Esophagus muscularis mucosa (tissue), 4 donors: Measurements from ENCODE around the gene IFITM1. TPM values are rescaled to one million over a fixed set of nuclear protein-coding genes. Genes with fewer than 3 reads are reported as not detected.
"Not testable (repeated sequence)": the region's sequence is repeated elsewhere in the genome, so short reads cannot be mapped to it uniquely, and the experiment has no call there.

Source experiments
- DNase-seq: peaks from one replicate; pipeline ENCODE4 v3.0.0-alpha.2; 2017; ENCODE audit errors: extremely low spot score
- H3K27ac ChIP-seq, 4 donors: fragments of 200-600 bp; sonication (generic); replicated peaks in 1 of 4; 1 replicate in 3 of 4; 2 replicates in 1 of 4; pipeline ENCODE4 v1.5.1; 2016 to 2019; ENCODE audit warnings: mild to moderate bottlenecking in 1 of 4
- H3K27me3 ChIP-seq, 4 donors: fragments of 200-600 bp; sonication (generic); one replicate each; pipeline versions ENCODE4 v1.5.1 to v1.6.0; 2016 to 2019
- H3K36me3 ChIP-seq, 4 donors: fragments of 200-600 bp; sonication (generic); one replicate each; pipeline ENCODE4 v1.5.1; 2016 to 2019
- H3K4me1 ChIP-seq, 4 donors: fragments of 200-600 bp; sonication (generic); one replicate each; pipeline ENCODE4 v1.5.1; 2016 to 2019
- H3K4me3 ChIP-seq, 4 donors: fragments of 200-600 bp; sonication (generic); 1 replicate in 2 of 4; 2 replicates in 2 of 4; pipeline ENCODE4 v1.5.1; 2016 to 2019; ENCODE audit warnings: mild to moderate bottlenecking in 4 of 4, moderate library complexity in 1 of 4
- H3K9me3 ChIP-seq, 4 donors: fragments of 200-600 bp; sonication (generic); 1 replicate in 3 of 4; 2 replicates in 1 of 4; pipeline ENCODE4 v1.5.1; 2016 to 2019
- EP300 ChIP-seq: sonication (generic); formaldehyde crosslinking; IDR thresholded peaks from one replicate; pipeline ENCODE4 v1.6.1; 2017; ENCODE audit warnings: antibody characterized with exemption
- POLR2A ChIP-seq: fragments of 450-650 bp; IDR thresholded peaks from one replicate; pipeline ENCODE4 v1.6.1; 2017; ENCODE audit warnings: antibody characterized with exemption, moderate library complexity, mild to moderate bottlenecking, low read depth
- POLR2AphosphoS5 ChIP-seq, 2 donors: sonication (generic); formaldehyde crosslinking; IDR thresholded peaks; one replicate each; pipeline ENCODE4 v1.6.1; 2017; ENCODE audit warnings: antibody characterized with exemption in 2 of 2
- WGBS: methylation state at CpG from one replicate; pipeline ENCODE4 v1.1.5; 2018; 5-methylcytosine and 5-hydroxymethylcytosine counted together
- intact Hi-C: fragments of 100-400 bp; cut with DNase I; formaldehyde crosslinking; loops from one replicate; pipeline ENCODE4 v1.15.1; 2023
- total RNA-seq, 4 donors: library from RNA; depleted of rRNA; stranded (reverse); fragments of >200 nt; gene quantifications; one replicate each; pipeline versions ENCODE4 v1.1.0 to v1.2.1, GENCODE V29; 2016
- TF ChIP-seq, protein P1 (sequence below), 3 experiments: fragments of 200-600 bp in 2 of 3; fragments of 450-650 bp in 1 of 3; sonication (generic) in 2 of 3; IDR thresholded peaks; one replicate each; pipeline ENCODE4 v1.5.1; 2017 to 2019; ENCODE audit warnings: antibody characterized with exemption in 3 of 3, mild to moderate bottlenecking in 2 of 3, moderate library complexity in 1 of 3

The IFITM1 gene
- total RNA-seq, 4 donors from 2014 or later, result 60.6 to 197 (median 171) TPM

DNA sequence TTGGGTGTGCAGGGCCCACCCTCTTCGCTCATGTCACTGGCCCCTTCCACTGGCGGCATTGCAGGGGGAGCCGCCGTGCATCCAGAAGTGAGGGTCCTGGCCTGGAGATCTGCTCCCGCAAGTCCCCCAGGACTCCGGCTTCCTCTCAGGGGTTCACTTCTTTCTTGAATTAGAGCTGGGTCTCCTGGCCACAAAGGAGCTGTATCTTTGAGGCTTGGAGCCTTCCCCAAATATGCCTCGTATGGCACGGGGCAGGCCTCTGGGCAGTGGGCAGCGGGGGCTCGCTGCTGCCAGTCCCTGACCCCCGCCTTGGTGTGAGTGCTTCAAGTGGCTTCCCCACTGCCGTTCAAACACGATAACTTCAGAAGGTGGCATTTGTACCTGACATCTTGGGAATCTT is 14.2 kb downstream of the IFITM1 start:
- no peaks in the 10 kb centered on the region for H3K9me3 ChIP-seq
- no peak for DNase-seq
- H3K27ac ChIP-seq, result peak overlapping the region in 3 of 4 donors; percentile 87 to 90 (median 87)
- intact Hi-C loops, result no loop called here
- no peaks in the 10 kb centered on the region for H3K36me3 ChIP-seq
- H3K27me3 ChIP-seq, result no peaks in the 10 kb centered on the region
- H3K4me1 ChIP-seq, result peaks cover 40 to 49% (median 45%) of the 10 kb centered on the region in 4 donors
- WGBS, result 93% methylated on average over 10 of the region's 13 CpGs
- TF ChIP-seq, protein P1, sequence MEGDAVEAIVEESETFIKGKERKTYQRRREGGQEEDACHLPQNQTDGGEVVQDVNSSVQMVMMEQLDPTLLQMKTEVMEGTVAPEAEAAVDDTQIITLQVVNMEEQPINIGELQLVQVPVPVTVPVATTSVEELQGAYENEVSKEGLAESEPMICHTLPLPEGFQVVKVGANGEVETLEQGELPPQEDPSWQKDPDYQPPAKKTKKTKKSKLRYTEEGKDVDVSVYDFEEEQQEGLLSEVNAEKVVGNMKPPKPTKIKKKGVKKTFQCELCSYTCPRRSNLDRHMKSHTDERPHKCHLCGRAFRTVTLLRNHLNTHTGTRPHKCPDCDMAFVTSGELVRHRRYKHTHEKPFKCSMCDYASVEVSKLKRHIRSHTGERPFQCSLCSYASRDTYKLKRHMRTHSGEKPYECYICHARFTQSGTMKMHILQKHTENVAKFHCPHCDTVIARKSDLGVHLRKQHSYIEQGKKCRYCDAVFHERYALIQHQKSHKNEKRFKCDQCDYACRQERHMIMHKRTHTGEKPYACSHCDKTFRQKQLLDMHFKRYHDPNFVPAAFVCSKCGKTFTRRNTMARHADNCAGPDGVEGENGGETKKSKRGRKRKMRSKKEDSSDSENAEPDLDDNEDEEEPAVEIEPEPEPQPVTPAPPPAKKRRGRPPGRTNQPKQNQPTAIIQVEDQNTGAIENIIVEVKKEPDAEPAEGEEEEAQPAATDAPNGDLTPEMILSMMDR (IDR thresholded peaks at IDR 0.05), result no peak
- TF ChIP-seq EP300 (no peak), POLR2A (no peak), POLR2AphosphoS5 (IDR thresholded peaks at IDR 0.05) (no peak)
- no peak overlapping the region for H3K4me3 ChIP-seq

DNA sequence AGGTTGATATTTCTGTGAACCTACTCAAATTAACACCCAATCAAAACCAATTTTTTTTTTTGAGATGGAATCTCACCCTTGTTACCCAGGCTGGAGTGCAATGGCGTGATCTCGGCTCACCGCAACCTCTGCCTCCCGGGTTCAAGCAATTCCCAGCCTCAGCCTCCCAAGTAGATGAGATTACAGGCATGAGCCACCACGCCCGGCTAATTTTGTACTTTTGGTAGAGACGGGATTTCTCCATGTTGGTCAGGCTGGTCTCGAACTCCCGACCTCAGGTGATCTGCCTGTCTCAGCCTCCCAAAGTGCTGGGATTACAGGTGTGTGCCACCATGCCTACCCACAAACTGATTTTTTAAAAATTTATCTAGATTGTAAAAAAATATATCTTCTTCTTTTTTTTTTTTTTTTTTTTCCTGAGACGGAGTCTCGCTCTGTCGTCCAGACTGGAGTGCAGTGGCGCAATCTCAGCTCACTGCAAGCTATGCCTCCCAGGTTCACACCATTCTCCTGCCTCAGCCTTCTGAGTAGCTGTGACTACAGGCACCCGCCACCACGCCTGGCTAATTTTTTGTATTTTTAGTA is 14.8 kb downstream of the IFITM1 start:
- peak overlapping the region in 1 of 4 donors; percentile 87 for H3K27ac ChIP-seq
- WGBS, result 93% methylated on average over 15 of the region's 15 CpGs
- H3K9me3 ChIP-seq, H3K27me3 ChIP-seq, DNase-seq, H3K36me3 ChIP-seq, intact Hi-C loops, H3K4me3 ChIP-seq: not testable (repeated sequence)
- peaks cover 38 to 43% (median 42%) of the 10 kb centered on the region in 4 donors for H3K4me1 ChIP-seq

DNA sequence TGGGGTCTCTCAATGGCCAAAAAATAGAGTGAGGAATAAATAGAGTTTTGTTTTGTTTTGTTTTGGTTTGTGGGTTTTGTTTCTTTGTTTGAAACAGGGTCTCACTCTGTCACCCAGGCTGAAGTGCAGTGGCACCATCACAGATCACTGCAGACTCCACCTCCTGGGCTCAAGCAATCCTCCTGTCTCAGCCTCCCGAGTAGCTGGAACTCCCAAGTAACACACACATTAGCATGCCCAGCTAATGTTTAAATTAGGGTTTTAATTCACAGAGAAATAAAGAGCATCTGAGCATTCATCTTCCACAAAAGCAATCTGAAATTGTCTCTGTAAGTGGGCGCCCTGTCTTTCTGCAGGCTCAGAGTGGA is 16.0 kb downstream of the IFITM1 start:
- 93% methylated on average over 2 of the region's 2 CpGs for WGBS
- Histone ChIP-seq H3K36me3 (no peaks in the 10 kb centered on the region), H3K4me3 (no peak overlapping the region), H3K9me3 (no peaks in the 10 kb centered on the region), H3K4me1 (peaks cover 27 to 42% (median 34%) of the 10 kb centered on the region in 4 donors), H3K27ac (no peak overlapping the region), H3K27me3 (no peaks in the 10 kb centered on the region)
- intact Hi-C loops, result no loop called here
- no peak for DNase-seq
- no peak for TF ChIP-seq POLR2A
- TF ChIP-seq, protein P1 (IDR thresholded peaks at IDR 0.05), result no peak
- TF ChIP-seq POLR2AphosphoS5 (IDR thresholded peaks at IDR 0.05), result no peak
- no peak for TF ChIP-seq EP300

DNA sequence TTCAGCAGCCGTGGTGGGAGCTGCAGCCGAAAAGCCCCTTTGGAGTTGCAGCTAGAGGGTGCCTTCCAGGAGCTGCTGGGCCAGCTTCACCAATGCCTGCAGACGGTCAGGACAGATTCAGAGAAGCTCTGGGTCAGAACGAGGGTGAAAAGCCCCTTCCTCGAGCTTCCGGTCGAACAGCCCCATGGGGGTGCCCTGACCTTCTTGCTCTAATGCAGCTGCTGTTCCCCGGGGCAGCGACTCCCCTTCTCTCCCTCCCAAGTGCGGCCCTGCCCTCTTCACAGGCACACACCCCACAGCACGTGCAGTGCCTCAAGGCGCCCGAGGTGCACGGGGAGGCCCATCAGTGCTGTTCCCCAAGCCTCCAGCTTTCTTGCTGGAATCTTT is 16.5 kb downstream of the IFITM1 start:
- Histone ChIP-seq H3K4me1 (peaks cover 29 to 44% (median 33%) of the 10 kb centered on the region in 4 donors), H3K9me3 (no peaks in the 10 kb centered on the region), H3K27ac (no peak overlapping the region), H3K36me3 (no peaks in the 10 kb centered on the region), H3K27me3 (no peaks in the 10 kb centered on the region), H3K4me3 (no peak overlapping the region)
- DNase-seq, result no peak
- WGBS, result 84% methylated on average over 14 of the region's 14 CpGs
- no peak for TF ChIP-seq POLR2A
- TF ChIP-seq POLR2AphosphoS5 (IDR thresholded peaks at IDR 0.05), result no peak
- no peak for TF ChIP-seq EP300
- TF ChIP-seq, protein P1 (IDR thresholded peaks at IDR 0.05), result no peak
- intact Hi-C loops, result no loop called here

DNA sequence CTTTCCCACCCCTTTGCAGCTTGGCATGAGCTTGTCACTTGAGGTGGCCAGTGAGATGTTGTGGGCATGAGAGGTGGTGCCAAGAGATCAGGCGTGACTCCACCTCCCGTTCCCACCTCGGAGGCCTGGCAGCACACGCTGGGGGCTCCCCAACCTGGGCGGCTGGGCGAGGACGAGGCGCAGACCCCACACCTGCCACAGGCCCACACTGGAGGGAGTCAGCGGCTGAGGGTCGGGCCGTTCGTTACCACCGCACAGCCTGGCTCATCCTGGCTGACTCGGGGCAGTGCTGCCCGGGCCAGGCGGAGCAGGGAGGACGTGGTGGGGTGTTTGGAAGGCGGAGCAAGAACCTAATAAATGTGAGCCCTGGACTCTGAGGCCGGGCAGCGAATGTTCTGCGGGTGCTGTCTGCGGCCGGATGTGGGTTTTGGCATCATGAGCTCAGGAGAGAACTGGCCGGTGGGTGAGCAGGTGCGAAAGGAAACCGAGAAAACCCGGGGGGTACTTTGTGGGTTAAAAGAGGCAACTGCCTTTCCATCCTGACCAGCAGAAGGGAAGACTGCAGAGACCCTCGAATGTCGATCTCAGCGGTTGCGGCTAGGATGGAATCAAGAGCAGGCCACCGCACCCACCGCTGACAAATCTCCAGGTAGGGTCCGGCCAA is 17.0 kb downstream of the IFITM1 start:
- Histone ChIP-seq H3K4me1 (peaks cover 30 to 44% (median 34%) of the 10 kb centered on the region in 4 donors), H3K27ac (no peak overlapping the region), H3K4me3 (no peak overlapping the region), H3K9me3 (no peaks in the 10 kb centered on the region), H3K27me3 (no peaks in the 10 kb centered on the region), H3K36me3 (no peaks in the 10 kb centered on the region)
- TF ChIP-seq POLR2A (no peak), EP300 (no peak), POLR2AphosphoS5 (IDR thresholded peaks at IDR 0.05) (no peak)
- TF ChIP-seq, protein P1 (IDR thresholded peaks at IDR 0.05), result no peak
- no peak for DNase-seq
- intact Hi-C loops, result no loop called here
- 82% methylated on average over 19 of the region's 34 CpGs for WGBS
